Esophagus muscularis mucosa (tissue), 3 donors: ENCODE data around the gene SF3B5.

Source experiments
- POLR2A ChIP-seq: fragments of 450-650 bp; IDR thresholded peaks from one replicate; pipeline ENCODE4 v1.6.1; 2017; ENCODE audit warnings: antibody characterized with exemption, moderate library complexity, mild to moderate bottlenecking, low read depth
- POLR2AphosphoS5 ChIP-seq, 2 donors: sonication (generic); formaldehyde crosslinking; IDR thresholded peaks; one replicate each; pipeline ENCODE4 v1.6.1; 2017; ENCODE audit warnings: antibody characterized with exemption in 2 of 2
- TF ChIP-seq, protein P1 (sequence below), 3 experiments: fragments of 200-600 bp in 2 of 3; fragments of 450-650 bp in 1 of 3; sonication (generic) in 2 of 3; IDR thresholded peaks; one replicate each; pipeline ENCODE4 v1.5.1; 2017 to 2019; ENCODE audit warnings: antibody characterized with exemption in 3 of 3, mild to moderate bottlenecking in 2 of 3, moderate library complexity in 1 of 3

DNA sequence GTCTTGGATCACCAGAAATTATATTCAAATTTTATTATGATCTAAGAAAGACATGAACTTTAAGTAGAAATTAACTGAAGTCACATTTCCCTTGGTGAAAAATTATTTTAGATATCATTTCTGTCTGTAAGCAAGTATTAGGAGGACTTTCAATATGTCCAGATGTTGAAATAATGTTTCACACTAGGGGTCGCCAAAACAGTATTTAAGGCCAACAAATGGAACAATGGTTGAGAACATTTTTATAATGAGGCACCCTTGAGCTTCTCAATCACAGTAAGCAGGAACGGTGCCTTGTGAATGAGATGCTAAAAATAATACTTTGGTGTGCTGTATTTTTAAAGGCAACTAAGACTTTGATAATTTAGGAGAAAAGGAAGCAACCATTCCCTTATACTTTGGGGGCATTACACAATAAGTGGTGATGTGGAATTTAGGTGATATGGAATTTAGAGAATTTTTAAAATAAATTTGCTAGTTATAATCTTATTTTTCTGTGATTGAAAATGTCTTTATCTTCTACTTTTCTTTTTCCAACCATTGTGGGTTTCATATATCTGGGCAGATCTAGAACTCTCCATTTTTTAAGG, 9.6 kb upstream of the SF3B5 start:
- TF ChIP-seq POLR2AphosphoS5 (IDR thresholded peaks at IDR 0.05) (no peak), POLR2A (no peak)
- TF ChIP-seq, protein P1, sequence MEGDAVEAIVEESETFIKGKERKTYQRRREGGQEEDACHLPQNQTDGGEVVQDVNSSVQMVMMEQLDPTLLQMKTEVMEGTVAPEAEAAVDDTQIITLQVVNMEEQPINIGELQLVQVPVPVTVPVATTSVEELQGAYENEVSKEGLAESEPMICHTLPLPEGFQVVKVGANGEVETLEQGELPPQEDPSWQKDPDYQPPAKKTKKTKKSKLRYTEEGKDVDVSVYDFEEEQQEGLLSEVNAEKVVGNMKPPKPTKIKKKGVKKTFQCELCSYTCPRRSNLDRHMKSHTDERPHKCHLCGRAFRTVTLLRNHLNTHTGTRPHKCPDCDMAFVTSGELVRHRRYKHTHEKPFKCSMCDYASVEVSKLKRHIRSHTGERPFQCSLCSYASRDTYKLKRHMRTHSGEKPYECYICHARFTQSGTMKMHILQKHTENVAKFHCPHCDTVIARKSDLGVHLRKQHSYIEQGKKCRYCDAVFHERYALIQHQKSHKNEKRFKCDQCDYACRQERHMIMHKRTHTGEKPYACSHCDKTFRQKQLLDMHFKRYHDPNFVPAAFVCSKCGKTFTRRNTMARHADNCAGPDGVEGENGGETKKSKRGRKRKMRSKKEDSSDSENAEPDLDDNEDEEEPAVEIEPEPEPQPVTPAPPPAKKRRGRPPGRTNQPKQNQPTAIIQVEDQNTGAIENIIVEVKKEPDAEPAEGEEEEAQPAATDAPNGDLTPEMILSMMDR (IDR thresholded peaks at IDR 0.05): peak; percentile 61 to 64 (median 62)
